ENCODE results near the gene CTIF.

CTIF gene

GRCh38 chr18:48736321-48737260, 197.8 kb downstream of the CTIF start:
- no peak for DNase-seq

DNA sequence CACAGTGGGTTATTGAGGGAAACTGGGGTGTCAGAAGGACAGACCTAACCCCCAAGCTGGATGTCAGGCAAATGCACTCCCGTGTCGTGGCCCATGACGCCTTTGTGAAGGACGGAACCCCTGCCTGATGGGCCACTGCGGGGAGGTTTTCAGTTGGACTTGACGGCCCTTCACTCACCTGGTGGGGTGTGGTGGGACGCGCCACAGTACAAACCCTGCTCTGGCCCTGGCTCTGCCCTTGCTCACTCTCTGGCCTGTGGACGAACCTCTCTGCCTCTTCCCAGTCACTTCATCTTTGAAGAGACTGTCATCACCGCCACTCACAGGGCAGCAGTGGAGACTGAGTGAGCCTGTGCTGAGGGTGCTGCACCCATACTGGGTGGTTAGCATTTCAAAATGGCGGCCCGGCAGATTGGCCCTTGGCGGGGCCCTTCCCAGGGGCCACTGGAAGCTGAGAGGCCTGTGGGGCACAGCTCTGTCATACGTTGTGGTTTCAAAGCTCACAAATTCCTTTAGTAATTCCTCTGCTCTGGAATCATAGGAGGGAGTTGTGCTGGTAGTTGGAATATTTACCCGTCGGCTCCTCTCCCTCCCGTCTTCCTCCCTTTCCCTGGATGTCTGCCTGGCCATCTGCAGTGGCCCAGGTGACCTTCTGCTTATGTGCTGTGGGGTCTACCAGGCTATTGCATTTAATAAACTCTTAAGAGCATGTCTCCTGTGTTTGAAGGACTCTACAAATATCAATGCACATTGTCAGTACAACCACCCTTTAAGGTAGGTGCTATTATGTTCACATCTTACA, 200.6 kb downstream of the CTIF start:
- DNase-seq, result no peak

- DNase-seq, result no peak
These were observed 201.2 kb downstream of the CTIF start for GRCh38 chr18:48740068-48740440.

GRCh38 chr18:48740851-48741485, 202.1 kb downstream of the CTIF start:
- DNase-seq, result no peak

GRCh38 chr18:48741866-48742265, 203.0 kb downstream of the CTIF start:
- no peak for DNase-seq

DNA sequence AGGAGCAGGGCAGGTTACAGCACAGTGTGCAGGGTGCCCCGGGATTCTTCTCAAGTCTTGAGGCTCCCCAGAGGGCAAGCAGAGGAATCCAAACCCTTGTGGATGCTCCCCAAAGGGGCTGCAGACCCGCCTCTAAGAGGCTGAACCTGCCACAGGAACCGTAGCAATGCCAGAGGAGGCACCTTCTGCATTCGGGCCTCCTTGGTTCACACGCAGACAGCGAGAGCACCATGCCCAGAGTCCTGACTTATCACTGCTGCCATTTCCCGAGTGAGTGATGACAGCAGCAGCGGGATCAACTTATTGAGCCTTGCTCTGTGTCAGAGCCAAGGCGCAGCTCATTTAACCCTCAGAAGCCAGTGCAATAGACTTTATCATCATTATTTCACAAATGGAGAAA, 203.5 kb downstream of the CTIF start:
- DNase-seq, result no peak

GRCh38 chr18:48742706-48743475, 204.1 kb downstream of the CTIF start:
- no peak for DNase-seq

GRCh38 chr18:48743886-48744285, 205.1 kb downstream of the CTIF start:
- no peak for DNase-seq

GRCh38 chr18:48745293-48745692, 206.5 kb downstream of the CTIF start:
- DNase-seq, result no peak

GRCh38 chr18:48749768-48750167, 210.9 kb downstream of the CTIF start:
- no peak for DNase-seq

GRCh38 chr18:48750485-48751175, 211.8 kb downstream of the CTIF start:
- DNase-seq, result no peak

GRCh38 chr18:48751727-48752468, 213.1 kb downstream of the CTIF start:
- DNase-seq, result no peak

DNA sequence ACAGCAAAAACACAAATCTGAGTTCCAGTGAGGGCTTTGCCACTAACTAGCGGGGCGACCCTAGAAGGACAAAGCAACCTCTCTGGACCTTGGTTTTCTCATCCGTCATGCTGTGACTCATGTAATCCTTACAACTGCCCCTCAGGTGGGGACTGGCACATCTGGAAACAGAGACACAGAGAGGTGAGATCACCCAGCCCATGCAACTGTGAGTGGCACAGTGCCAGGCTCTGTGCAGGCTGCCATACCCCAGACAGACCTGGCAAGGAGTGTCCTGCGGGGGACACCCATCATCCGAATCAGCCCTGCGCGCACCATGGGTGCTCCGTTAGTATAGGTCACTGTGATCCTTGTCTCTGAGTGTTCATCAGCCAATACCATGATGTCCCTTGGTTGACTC, 213.6 kb downstream of the CTIF start:
- DNase-seq, result no peak

DNA sequence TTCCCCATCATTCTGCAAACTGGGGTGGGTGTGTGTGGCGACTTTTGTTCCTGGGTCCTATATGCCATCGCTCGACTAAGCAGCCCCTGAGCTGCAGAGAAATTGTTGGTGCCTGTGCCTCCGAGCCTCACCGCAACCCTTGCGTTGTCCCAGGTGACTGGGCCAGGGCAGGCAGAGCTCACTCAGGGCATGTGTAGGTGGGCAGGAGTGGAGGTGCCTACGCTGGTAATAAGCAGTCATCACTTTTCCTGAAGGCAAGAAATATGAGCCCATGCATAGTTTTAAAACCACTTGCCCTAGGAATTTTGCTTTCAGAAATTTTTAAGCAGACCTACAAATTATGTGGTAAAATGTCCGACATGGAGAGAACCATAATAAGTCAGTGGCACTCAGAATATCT, 214.1 kb downstream of the CTIF start:
- DNase-seq, result no peak

- no peak for DNase-seq
These were observed 214.9 kb downstream of the CTIF start for GRCh38 chr18:48753691-48754090.

DNA sequence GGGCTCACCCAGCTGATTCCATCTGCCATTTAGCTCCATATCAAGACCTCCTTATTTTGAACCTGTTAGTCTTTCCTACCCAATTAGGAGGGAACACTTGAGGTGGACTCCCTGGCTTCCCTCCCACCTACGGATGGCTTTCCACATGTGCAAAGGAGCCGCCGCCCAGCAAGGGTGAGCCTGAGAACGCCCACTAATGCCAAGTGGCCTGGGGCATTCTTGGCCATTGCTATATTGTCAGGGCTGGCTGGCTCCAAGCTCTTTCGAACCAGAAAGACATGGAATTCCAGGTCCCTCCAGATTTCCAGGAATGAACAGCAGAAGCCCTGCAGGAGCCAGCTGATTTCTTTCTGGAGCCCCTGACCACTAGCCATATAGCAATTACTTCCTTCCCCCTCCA, 215.7 kb downstream of the CTIF start:
- DNase-seq, result no peak

GRCh38 chr18:48754993-48755473, 216.2 kb downstream of the CTIF start:
- DNase-seq, result no peak

- no peak for DNase-seq
These were observed 217.8 kb downstream of the CTIF start for GRCh38 chr18:48756511-48757226.

DNA sequence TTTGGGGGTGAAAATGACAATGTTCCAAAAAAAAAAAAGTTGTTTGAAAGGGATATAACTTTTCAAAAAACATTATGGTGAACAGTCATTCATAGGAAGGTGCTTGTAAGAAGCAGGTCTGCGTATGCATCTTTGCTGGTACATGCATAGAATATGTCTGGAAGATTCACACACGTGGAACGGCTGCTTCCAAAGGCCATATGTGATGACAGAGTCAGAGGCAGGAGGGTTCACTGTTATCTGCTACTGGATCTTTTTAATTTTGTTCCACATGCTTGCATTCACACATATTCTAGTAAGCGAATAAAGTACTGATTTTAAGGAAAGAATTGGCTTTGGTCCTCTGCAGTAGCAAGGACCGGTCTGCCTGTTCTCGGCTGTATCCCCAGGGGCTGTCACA, 218.5 kb downstream of the CTIF start:
- DNase-seq, result no peak

- DNase-seq, result no peak
These were observed 219.1 kb downstream of the CTIF start for GRCh38 chr18:48757906-48758305.

DNA sequence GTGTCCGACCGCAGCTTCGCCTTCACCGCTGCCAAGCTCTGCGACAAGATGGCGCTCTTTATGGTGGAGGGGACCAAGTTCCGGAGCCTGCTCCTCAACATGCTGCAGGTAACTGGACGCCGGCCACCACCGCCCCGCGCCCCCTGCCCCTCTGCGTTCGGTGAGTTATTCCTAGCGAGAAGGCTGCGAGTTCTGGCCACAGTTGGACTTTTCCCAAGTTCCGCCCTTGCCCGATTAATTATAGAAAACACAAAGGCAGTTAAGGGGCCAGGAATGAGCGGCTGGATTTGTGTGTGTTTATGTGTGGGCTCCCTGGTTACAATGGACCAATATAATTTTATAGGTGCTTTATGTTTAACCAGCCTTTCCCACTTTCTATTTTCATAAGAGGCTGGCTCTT, 222.8 kb downstream of the CTIF start:
- no peak for DNase-seq

All from SHP77 (cell line).